Measurements from ENCODE around the gene NAT14.
"Not testable (repeated sequence)": the region's sequence is repeated elsewhere in the genome, so short reads cannot be mapped to it uniquely, and the experiment has no call there.

The NAT14 gene

GRCh38 chr19:55486971-55487923, 2.3 kb downstream of the NAT14 start:
- ATAC-seq = peak; percentile 65
- DNase-seq = peak; percentile 83

GRCh38 chr19:55487924-55488687, 3.1 kb downstream of the NAT14 start, which contains the start of gene SSC5D:
SSC5D (plus strand) TSS chr19:55488436; CDS start chr19:55488590, 154 bp downstream.
- DNase-seq = no peak
- no peak for ATAC-seq

- ATAC-seq (no peak), DNase-seq (no peak)
These were observed 4.2 kb downstream of the NAT14 start for GRCh38 chr19:55488986-55489710.

GRCh38 chr19:55489711-55490477, 4.9 kb downstream of the NAT14 start:
- ATAC-seq (no peak), DNase-seq (no peak)

- no peak for DNase-seq
- ATAC-seq = no peak
These were observed 5.8 kb downstream of the NAT14 start for GRCh38 chr19:55490478-55491432.

GRCh38 chr19:55491546-55492360, 6.8 kb downstream of the NAT14 start:
- DNase-seq (no peak), ATAC-seq (no peak)

- DNase-seq (no peak), ATAC-seq (no peak)
These were observed 7.5 kb downstream of the NAT14 start for GRCh38 chr19:55492362-55492944.

GRCh38 chr19:55493052-55493644, 8.2 kb downstream of the NAT14 start:
- ATAC-seq = no peak

GRCh38 chr19:55493645-55494171, 8.7 kb downstream of the NAT14 start:
- DNase-seq = no peak
- ATAC-seq = no peak

More at GRCh38 chr19:55493052-55493644, 8.2 kb downstream of the NAT14 start:
- DNase-seq = no peak

GRCh38 chr19:55494172-55494761, 9.3 kb downstream of the NAT14 start:
- DNase-seq (no peak), ATAC-seq (peak; percentile 61)

- no peak for ATAC-seq
- DNase-seq = no peak
These were observed 10.8 kb downstream of the NAT14 start for GRCh38 chr19:55495646-55496349.

GRCh38 chr19:55496820-55497219, 11.8 kb downstream of the NAT14 start:
- DNase-seq, ATAC-seq: not testable (repeated sequence)

GRCh38 chr19:55497763-55498162, 12.8 kb downstream of the NAT14 start:
- DNase-seq = no peak
- no peak for ATAC-seq

- no peak for DNase-seq
- ATAC-seq = no peak
These were observed 13.4 kb downstream of the NAT14 start for GRCh38 chr19:55498246-55498840.

- no peak for ATAC-seq
- no peak for DNase-seq
These were observed 15.5 kb downstream of the NAT14 start for GRCh38 chr19:55500368-55500952.

GRCh38 chr19:55502197-55502952, 17.4 kb downstream of the NAT14 start:
- DNase-seq (no peak), ATAC-seq (no peak)

Data from stimulated activated naive CD8-positive, alpha-beta T cell treated with anti-CD3 and anti-CD28 coated beads, Interleukin-15, Interleukin-2, amounts not matched to agents 100 U/mL and 50 U/mL, for 24 hours (primary cell).